Measurements from ENCODE around the gene MBOAT2. TPM values are rescaled to one million over a fixed set of nuclear protein-coding genes. Genes with fewer than 3 reads are reported as not detected.
A peak's percentile ranks its signal among the peaks of the same experiment; 100 is the strongest.
"Not testable (repeated sequence)": the region's sequence is repeated elsewhere in the genome, so short reads cannot be mapped to it uniquely, and the experiment has no call there.

Gene MBOAT2, protein sequence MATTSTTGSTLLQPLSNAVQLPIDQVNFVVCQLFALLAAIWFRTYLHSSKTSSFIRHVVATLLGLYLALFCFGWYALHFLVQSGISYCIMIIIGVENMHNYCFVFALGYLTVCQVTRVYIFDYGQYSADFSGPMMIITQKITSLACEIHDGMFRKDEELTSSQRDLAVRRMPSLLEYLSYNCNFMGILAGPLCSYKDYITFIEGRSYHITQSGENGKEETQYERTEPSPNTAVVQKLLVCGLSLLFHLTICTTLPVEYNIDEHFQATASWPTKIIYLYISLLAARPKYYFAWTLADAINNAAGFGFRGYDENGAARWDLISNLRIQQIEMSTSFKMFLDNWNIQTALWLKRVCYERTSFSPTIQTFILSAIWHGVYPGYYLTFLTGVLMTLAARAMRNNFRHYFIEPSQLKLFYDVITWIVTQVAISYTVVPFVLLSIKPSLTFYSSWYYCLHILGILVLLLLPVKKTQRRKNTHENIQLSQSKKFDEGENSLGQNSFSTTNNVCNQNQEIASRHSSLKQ
- total RNA-seq, result 6.2 and 6.5 TPM in 2 replicates

DNA sequence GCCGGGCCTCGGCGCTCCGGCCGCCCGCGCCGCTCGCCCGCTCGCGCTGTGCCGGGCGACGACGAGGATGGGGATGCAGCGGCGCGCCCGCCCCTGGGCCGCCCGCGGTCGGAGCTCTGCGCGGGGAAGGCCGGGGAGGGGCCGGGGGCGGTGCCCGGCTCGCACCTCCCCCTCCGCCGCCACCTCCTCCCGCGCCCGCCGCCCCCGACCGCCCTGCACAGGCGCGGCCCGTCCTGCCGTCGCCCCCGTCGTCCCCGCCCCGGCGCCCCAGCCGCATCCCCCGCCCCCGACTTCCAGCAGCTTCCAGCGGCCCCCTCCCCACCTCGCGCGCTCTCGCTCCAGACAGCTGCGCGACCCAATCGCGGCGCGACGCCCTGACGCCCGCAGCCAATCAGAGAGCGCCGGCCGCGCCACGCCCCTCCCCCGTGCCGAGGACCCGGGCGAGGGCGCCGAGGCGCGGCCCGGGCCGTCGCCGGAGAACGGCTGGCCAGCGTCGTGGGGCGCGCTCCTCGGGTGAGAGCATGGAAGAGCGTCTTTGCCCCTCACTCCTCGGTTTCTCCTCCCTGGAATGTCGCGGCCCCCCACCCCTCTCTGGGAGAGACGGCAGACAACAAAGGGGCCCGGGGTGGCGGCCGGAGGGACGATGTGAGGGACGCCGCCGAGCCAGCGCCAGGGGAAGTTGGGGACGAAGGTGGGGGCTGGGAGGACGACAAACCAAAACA, at the start of gene MBOAT2:
Gene MBOAT2, minus strand, starts transcription at position 69 of the 722 bp plus-strand sequence. CDS start 70 bp downstream, outside the sequence.
- peak; percentile 88 to 95 for DNase-seq (ENCODE audit: low read depth in 2 of 2)

DNA sequence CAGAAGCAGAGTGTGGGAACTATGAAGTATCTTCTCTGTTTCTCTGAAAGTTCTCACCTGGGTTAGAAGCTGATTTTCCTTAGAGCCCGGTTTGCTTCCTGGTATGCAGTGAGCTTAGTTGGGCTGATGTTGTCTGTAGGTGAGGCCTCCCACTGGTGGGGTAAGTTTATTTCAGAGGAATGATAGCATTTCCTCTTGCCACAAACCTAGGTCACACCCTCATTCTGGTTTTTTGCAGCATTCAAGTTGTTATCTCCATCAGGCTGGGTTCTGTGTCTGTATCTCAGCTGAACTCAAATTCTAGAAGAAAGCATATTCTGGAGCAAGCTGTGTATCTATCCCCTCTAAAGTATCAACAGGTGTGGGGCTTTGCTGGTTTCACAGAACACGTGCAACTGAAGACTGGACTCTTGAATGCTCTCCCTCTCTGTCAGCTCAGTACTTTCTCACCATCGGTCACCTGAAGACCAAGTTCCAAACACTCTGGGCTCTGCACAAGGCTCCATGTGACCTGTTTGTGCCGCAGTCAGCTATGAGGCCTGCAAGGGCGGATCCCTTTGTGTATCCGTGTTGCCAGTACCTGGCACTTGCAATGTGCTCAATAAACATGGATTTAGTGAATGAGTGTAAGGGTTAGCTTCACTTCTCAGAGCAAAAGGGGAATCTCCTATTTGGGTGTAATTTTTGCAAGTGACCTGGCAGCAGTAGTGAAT, 49.5 kb upstream of the MBOAT2 start:
- DNase-seq (ENCODE audit: low read depth in 2 of 2), result no peak

DNA sequence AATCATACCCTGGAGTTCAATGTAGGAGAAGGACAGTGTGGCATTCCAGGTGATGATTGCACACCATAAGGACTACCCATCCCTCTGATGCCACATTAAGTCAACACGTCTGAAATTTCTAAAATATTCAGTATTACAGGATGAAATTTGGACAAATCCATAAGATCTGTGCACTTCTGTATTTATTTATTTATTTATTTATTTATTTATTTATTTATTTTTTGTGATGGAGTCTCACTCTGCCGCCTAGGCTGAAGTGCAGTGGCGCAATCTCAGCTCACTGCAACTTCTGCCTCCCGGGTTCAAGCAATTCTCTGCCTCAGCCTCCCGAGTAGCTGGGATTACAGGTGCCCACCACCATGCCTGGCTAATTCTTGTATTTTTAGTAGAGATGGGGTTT, 48.0 kb upstream of the MBOAT2 start:
- DNase-seq (ENCODE audit: low read depth in 2 of 2), result not testable (repeated sequence)

DNA sequence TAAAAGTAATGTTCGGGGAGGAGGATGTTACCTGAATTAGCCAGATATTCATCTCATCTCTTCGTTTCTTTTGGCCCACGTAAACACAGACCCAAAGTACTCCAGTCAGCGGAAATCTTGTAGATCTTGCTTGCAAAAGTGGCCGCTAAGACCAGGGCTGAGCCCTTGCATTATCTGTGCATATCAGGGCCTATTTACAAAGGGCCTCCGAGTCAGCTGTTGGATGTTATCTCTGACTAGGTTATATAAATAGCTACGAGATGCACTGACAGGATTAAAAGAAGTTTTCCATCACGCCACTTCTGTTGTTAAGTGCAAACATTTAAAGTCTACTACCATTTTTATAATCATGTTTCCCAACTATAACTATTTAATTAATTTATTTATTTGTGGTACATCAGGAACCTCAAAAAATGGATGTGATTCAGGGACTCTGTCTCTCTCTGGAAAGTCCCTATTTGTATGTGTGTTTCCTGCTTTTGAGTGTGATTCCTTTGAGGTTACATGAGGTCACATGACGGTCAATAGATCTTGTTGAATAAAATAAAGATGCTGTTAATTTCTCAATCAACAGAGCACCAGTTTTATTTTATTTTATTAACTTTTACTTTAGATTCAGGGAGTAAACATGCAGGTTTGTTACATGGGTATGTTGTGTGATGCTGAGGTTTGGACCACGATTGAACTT, 46.8 kb upstream of the MBOAT2 start:
- DNase-seq (ENCODE audit: low read depth in 2 of 2), result peak in 1 of 2 donors; percentile 32

DNA sequence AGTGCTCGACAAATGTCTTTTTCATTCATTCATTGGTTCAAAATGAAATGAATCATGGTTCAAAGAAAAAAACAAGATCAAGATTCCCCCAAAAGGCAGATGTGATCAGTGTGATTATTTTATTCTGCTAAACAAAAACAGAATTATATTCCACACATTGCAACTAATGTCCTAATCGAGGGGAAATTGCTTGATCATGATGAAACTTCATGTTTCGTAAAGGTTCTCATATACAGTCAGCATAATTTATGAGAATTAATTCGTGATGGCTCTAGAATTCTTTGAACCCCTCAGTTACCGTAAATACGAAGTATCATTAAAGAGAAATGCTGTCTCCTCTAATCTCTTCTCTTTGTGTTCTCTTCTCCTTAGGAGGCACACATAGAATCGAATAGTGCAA, 42.1 kb upstream of the MBOAT2 start:
- DNase-seq (ENCODE audit: low read depth in 2 of 2), result no peak

DNA sequence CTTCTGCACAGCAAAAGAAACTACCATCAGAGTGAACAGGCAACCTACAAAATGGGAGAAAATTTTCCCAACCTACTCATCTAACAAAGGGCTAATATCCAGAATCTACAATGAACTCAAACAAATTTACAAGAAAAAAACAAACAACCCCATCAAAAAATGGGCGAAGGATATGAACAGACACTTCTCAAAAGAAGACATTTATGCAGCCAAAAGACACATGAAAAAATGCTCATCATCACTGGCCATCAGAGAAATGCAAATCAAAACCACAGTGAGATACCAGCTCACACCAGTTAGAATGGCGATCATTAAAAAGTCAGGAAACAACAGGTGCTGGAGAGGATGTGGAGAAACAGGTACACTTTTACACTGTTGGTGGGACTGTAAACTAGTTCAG, 40.0 kb upstream of the MBOAT2 start:
- not testable (repeated sequence) for DNase-seq (ENCODE audit: low read depth in 2 of 2)

DNA sequence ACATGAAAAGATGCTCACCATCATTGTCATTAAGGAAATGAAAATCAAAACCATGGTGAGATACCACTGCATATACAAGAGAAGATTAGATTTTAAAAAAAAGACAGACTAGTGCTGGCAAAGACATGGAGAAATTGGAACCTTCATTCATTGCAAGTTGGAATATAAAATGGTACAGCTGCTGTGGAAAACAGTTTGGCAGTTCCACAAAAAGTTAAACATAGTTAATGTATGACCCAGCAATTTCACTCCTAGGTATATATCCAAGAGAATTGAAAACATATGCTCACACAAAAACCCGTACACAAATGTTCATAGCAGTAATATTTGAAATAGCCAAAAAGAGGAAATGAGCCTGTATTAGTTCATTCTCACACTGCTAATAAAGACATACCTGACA, 33.7 kb upstream of the MBOAT2 start:
- no peak for DNase-seq (ENCODE audit: low read depth in 2 of 2)

DNA sequence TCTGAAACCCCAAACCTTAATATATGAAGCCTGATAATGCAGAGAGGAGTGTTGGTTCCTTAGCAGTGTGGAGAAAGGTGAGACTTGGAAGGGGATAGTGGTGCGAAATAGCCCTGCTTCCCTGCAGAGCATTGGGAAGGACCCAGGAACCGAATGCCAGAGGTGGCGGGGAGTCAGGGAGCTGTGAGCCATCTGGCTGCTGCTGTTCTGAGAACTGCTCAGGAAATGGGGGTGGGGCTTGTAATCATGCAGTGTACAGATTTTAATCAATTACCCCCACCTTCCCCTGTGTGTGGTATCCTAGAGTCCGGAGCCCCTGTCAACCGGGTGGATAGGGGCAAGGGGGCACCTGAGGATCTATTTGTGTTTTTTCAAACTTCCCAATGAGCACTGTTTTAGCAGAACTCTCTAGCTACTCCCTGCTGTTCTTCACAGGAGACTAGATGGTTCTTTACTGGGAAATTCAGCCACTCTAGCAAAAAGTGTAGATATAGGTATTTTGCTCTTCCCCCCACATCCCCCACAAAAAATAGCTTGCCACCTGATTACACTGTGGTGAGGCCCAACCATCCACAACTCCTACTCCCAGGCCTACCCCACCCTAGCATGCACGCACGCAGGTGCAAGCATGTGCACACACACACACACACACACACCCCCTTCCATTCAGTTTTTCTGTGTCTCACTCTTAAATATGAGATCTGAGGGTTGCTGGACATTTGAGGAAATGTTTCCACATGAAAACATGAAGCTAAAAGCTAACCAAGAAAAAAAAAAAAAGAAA, 30.1 kb upstream of the MBOAT2 start:
- DNase-seq (ENCODE audit: low read depth in 2 of 2), result no peak

DNA sequence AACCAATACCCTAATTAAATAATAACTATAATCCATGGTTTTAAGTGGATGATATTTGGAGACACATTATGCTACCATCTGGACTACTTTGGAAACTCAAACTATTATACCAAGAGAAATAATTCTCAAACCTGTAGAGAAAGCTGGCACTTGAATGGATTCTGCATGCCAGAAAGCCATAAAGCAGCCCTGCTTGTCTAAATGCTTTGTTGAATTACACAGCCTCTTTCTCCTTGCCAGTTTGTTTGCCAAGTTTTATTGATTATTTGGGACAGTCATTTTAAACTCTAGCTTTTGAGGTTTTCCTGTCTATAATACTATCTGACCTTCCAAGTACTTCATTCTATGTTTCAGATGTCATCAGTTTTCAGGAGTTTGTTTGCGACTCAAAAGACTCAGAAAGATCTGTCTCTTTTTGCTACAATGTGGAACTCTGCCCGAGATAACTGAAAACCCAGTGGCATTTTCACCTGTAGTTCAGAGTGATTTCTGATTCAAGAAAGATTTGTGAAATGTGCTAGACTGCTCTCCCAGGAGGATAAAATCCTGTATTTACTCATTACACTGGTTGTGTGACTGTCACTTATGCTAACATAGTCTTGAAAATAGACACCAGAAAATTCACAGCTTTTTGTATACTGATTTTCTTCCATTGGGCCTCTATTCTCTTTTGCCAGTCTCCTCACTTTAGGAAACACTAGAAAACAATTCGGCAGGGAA, 29.2 kb upstream of the MBOAT2 start:
- no peak for DNase-seq (ENCODE audit: low read depth in 2 of 2)

DNA sequence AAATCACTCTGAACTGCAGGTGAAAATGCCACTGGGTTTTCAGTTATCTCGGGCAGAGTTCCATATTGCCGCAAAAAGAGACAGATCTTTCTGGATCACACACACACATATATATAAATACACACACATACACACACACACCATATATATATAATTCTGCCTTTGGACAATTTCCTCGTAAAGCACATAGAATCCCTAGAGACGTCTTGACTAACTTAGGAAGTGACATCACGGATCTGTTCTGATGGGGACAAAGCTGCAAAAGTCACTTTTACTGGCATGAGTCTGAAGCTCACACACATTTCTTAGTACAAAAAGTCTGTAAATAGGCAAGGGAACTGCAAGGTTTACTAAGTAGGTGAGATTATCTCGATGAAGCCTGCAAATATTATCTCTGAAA, 28.6 kb upstream of the MBOAT2 start:
- DNase-seq (ENCODE audit: low read depth in 2 of 2), result no peak

DNA sequence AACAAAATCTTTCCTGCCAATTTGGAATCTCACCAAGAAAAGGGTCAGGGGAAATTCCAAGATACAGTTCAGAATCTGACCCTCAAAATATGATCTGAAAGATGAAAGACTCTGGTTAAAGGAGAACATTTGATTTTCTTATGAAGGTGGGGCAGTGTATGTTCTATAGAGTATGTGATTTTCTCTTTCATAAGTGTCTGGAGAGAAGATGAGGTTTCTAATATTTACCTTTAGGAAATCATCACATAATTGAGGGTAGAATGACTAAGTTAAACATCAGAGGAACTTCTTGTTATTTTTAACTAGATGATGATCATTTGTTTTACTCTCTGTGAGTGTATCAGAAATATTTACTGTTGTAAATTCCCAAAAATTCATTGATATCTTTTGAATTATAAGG, 27.8 kb upstream of the MBOAT2 start:
- no peak for DNase-seq (ENCODE audit: low read depth in 2 of 2)

DNA sequence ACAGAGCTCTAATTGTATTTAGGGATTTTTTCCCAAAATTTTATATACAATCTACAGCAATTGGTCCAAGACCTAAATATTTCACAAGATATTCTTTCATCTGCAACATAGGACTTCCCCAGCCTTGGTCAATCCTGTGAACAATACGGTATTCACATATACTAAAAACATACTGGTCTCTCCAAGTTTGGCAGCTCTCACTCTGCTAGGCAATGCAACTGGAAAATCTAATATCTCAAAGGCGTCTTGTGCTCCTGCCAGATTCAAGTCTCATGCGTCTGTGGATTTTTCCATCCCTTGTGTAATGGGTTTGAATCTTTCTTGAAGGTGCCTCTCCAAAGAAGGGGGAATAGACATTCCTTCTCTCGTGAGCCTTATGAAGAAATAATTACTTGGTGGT, 27.4 kb upstream of the MBOAT2 start:
- DNase-seq (ENCODE audit: low read depth in 2 of 2), result no peak

DNA sequence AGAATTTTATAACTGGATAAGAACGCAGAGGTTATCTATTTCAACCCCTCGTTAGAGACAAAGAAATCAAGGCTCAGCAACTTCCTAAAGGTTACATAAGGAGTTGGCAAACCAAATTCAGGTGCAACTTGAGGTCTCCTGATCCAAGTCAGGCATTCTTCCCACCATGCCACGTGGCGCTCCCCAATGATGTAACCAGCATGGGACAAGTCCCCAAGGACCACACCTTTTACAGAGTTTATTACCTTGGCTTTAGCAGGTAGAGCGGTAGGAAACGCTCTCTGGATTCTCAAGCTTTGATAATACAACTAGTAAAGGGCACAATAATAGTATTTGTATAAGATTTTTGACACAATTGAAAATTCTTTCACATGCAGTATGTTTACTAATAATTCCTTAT, 26.7 kb upstream of the MBOAT2 start:
- DNase-seq (ENCODE audit: low read depth in 2 of 2), result no peak

DNA sequence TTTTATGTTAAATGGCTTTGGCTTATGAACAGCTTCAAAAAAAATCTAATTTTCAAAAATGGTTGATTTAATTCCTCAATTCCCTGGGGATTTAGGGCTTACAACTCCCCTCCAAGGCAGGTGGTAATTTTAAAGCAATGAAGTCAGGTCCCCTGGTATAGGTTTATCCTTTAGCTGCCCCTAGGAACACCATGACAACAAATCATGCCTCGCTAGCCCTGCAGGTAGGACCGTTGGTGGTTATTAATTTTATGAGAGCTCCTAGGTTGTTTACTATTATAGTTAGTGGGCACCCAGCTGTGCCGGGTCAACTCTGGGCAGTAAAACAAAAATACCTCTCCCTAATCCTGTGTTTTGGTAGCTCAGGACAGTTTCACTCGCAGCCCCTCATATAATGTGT, 26.2 kb upstream of the MBOAT2 start:
- DNase-seq (ENCODE audit: low read depth in 2 of 2), result no peak

DNA sequence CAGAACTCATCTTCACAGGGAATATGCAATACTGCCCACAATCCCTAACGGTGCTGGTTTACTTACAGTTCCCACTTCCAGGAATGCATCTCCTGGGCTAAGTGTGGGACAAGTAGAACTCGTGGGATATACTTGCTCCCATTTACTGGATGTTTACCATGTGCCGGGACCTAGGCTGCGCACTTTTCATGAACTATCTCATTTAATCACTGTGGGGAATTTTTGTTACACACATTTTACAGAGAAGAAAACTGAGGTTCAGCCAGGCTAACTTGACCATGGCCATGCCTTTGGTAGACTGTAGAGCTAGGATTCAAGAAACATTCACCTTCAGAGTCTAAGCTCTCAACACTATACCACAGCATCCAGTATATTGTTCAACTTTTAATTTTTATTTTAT, 24.4 kb upstream of the MBOAT2 start:
- no peak for DNase-seq (ENCODE audit: low read depth in 2 of 2)

DNA sequence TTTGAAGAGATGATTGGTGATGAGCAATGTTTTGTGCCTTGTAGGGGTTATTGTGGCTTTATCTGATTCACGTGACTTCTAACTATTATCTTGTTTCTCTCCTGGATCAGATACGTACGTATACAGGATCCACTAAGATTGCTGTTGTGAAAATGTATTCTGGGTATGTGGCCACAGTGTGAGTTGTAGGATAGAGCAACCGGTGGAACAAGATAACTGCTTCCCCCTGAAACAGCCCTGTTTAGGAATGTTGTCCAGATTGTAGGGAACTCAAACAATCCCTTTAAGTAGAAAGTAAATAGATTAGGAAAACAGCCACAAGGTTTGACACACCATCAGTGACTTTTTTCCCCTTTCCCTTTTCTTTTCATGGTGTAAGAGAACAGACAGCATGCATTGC, 22.3 kb upstream of the MBOAT2 start:
- DNase-seq (ENCODE audit: low read depth in 2 of 2), result no peak

DNA sequence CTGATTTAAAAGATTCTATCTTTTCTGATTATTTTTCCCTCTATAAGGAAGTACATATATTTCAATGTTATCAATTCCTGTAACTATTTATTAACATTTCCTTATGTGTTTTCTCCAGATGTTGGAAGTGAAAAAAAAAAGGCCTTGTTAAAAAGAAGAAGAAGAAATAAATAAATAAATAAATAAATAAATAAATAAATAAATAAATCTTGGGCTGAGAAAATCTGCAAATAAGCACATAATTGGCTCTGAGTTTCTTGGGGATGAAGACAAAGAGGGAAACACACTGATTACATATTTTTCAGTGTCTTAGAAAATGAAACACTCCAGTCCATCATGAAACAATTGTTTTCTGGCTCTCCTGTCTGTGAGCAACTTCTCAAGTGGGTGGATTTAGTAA, 21.1 kb upstream of the MBOAT2 start:
- DNase-seq (ENCODE audit: low read depth in 2 of 2), result no peak

DNA sequence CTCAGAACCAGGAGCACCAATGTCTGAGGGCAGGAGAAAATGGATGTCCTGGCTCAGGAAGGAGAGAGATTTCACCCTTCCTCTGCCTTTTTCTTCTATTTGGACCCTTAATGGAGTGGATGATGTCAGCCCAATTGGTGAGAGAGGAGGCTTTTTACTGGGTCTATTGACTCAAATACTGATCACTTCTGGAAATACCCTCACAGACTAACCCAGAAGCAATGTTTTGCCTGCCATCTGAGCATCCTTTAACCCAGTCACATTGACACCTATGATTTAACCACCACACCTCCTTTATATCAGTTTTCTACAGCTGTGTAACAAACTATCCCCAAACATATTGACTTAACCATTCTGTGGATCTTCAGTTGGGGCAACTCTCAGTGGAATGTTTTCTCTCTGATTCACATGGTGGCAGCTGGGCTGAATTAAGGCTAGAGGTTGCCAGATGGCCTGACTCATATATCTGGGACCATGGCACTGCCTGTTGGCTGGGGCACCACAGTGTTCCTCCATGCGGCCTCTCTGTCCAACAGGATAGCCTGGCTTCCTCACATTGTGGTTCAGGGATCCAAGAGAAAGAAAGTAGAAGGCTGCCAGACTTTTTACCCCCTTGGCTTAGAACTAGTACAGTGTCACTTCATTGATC, 18.2 kb upstream of the MBOAT2 start:
- DNase-seq (ENCODE audit: low read depth in 2 of 2), result no peak

DNA sequence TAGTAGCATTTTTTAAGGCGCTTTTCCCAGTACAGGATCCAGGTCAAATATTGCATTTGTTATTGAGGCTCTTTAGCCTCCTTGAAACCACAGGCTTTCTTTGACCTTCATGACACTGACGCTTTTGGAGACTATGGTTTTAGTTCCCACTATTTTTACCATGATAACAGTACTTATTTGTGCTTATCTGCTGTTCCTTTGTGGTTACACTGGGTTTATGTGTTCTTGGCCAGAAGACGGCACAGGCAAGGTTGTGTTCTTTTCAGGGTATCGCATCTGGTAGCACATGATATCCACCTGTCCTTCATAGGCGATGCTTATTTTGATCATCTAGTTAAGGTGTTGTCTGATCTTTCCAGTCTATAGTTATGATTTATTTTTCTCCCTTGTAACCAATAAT, 16.8 kb upstream of the MBOAT2 start:
- DNase-seq (ENCODE audit: low read depth in 2 of 2), result no peak

DNA sequence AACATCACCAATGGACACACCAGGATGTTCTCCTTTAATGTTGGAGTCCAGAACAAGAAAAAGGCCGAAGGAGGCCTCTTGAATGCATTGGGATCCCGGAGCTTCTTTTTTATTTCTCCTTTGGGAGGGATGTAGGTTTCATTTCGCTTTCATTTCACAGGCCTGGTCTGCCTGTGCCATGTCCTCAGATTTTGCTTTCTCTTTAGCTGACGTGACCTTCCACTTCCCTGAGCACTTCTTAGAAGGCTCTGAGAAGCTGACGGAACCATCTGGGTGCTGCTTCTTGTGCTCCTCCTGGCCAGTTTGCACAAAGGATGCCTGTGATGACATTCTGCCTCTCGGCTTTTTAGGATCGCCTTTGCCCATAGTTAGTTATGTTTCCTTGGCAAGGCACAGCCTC, 15.1 kb upstream of the MBOAT2 start:
- DNase-seq (ENCODE audit: low read depth in 2 of 2), result peak in 1 of 2 donors; percentile 36
